GM19239 (cell line): ENCODE measurements around the gene PLEKHM2.
"Not testable (repeated sequence)": the region's sequence is repeated elsewhere in the genome, so short reads cannot be mapped to it uniquely, and the experiment has no call there.

Source experiments
- DNase-seq: peaks from one replicate; pipeline ENCODE4 v3.0.0; 2011; ENCODE audit warnings: low spot score; ENCODE audit not compliant: insufficient read length
- FAIRE-seq: peaks from 2 replicates; lab custom pipeline; 2011; peaks lifted over from hg19 to GRCh38; lab: Jason Lieb, UNC

PLEKHM2 gene, protein sequence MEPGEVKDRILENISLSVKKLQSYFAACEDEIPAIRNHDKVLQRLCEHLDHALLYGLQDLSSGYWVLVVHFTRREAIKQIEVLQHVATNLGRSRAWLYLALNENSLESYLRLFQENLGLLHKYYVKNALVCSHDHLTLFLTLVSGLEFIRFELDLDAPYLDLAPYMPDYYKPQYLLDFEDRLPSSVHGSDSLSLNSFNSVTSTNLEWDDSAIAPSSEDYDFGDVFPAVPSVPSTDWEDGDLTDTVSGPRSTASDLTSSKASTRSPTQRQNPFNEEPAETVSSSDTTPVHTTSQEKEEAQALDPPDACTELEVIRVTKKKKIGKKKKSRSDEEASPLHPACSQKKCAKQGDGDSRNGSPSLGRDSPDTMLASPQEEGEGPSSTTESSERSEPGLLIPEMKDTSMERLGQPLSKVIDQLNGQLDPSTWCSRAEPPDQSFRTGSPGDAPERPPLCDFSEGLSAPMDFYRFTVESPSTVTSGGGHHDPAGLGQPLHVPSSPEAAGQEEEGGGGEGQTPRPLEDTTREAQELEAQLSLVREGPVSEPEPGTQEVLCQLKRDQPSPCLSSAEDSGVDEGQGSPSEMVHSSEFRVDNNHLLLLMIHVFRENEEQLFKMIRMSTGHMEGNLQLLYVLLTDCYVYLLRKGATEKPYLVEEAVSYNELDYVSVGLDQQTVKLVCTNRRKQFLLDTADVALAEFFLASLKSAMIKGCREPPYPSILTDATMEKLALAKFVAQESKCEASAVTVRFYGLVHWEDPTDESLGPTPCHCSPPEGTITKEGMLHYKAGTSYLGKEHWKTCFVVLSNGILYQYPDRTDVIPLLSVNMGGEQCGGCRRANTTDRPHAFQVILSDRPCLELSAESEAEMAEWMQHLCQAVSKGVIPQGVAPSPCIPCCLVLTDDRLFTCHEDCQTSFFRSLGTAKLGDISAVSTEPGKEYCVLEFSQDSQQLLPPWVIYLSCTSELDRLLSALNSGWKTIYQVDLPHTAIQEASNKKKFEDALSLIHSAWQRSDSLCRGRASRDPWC

DNA sequence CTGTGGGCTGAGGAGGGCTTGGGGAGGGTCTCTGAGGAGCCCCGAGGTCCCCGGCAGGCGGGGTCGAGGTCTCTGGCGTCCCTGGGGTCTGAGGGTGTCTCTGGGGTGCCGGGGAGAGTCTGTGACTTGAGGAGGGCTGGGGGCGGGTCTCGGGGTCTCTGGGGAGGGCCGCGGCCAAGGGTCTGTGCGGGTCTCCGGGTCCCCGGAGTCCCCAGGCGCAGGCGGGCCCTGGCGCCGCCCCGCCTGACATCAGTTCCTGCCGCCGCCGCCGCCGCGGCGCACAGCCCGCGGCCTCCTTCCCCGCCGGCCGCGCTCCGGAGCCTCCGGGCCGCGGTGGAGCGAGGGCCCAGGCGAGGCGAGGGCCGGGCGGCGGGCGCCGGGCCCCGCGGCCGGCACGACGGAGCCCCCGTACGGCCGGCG is at the start of gene PLEKHM2:
PLEKHM2 (plus strand) TSS at position 279 of the 420 bp plus-strand sequence. CDS start 239 bp downstream, outside the sequence.
- FAIRE-seq = no peak
- peak; percentile 84 for DNase-seq

GRCh38 chr1:15636436-15636835 is 47.7 kb upstream of the PLEKHM2 start:
- no peak for FAIRE-seq
- DNase-seq = no peak

DNA sequence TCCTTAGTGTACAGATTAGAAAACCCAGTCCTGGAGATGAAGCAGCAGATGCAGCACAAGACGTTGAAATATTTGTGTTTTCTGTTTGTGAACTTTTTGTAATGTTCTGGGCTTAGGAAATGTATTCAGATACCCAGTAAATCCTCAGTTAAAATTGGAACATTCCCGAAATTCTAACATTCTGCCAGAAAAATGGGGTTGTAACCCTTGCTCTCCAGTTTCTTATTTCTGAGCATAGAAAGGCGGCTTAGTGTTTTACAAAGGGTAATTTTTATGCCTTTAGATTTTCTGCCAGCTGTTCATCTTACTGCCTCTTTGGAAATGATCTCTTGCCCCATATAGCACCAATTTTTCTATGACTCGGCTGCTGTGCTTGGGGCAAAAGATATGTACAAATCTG is 46.3 kb upstream of the PLEKHM2 start:
- DNase-seq (no peak), FAIRE-seq (no peak)

GRCh38 chr1:15639262-15639661 is 44.9 kb upstream of the PLEKHM2 start:
- no peak for FAIRE-seq
- DNase-seq = no peak

DNA sequence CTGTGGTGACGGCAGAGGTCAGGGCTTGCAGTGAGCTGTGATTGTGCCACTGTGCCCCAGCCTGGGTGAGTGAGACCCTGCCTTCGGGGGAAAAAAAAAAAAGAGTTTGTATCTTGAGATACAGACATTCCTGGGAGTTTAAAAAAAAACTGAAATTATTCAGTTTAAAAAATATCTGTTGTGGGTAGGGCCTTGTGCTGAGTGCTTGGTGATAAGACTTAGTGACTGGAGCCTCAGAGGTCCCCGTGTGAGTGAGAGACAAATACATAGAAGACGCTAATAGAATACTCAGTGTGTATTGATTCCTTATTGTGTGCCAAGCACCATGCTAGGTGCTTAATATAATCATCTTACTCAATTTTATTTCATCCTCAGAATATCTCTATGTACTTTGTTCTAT is 44.2 kb upstream of the PLEKHM2 start:
- no peak for DNase-seq
- no peak for FAIRE-seq

DNA sequence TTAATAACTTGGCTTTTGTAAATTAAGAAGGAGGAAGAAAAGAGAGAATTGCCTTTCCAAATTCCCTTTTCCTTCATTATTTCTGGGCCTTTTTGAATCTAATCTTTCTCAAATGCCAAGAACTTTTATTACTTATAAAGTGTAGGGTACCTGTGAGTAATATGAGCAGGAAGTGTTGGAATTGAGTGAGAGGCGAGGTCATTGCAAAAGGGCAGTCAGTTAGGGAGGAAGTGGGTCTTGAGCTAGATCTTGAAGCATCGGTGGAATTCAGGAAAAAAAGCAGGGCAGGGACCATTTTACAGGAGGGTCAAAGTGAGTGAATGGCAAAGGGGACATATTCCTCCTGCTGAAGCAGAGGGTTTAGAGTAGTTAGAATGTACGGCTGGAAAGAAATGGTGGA is 43.5 kb upstream of the PLEKHM2 start:
- DNase-seq (no peak), FAIRE-seq (no peak)

- no peak for FAIRE-seq
These were observed 34.2 kb upstream of the PLEKHM2 start for GRCh38 chr1:15649937-15650336.

GRCh38 chr1:15650433-15650832 is 33.7 kb upstream of the PLEKHM2 start:
- DNase-seq (no peak), FAIRE-seq (no peak)

More at GRCh38 chr1:15649937-15650336, 34.2 kb upstream of the PLEKHM2 start:
- DNase-seq = no peak

DNA sequence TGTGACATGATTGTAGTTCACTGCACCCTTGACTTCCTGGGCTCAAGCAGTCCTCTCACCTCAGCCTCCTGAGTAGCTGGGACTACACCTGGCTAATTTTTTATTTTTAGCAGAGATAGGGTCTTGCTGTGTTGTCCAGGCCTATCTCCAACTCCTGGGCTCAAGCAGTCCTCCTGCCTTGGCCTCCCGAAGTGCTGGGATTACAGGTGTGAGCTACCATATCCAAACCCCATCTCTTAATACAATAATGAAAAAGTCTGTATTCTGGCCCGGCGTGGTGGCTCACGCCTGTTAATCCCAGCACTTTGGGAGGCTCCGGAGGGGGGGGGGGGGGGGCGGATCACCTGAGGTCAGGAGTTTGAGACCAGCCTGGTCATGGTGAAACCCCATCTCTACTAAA is 32.0 kb upstream of the PLEKHM2 start:
- not testable (repeated sequence) for DNase-seq, FAIRE-seq

- no peak for DNase-seq
- FAIRE-seq = no peak
These were observed 29.9 kb upstream of the PLEKHM2 start for GRCh38 chr1:15654091-15654690.

- FAIRE-seq (no peak), DNase-seq (no peak)
These were observed 27.7 kb upstream of the PLEKHM2 start for GRCh38 chr1:15656464-15656863.

- FAIRE-seq (no peak), DNase-seq (no peak)
These were observed 27.1 kb upstream of the PLEKHM2 start for GRCh38 chr1:15657021-15657420.

GRCh38 chr1:15660151-15660550 is 24.0 kb upstream of the PLEKHM2 start:
- no peak for FAIRE-seq
- no peak for DNase-seq

DNA sequence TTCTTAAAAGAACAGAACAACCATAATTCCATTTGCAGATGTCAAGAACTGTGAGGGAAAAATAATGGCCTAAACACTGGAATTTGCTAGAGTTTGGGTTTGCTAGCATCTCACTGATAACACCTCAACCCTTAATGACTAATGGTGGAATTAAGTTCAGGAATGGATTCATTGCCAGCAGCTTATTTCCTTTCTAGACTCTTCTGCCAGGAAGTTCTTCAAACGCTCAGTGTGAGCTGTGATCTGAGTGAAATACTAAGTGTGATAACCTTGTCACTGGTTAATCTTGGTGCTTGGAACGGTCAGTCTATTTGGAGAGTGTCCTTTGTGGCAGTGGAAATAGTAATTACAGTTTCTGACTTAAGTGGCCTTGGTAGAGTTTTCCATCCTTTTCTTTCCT is 21.6 kb upstream of the PLEKHM2 start:
- FAIRE-seq (no peak), DNase-seq (no peak)

DNA sequence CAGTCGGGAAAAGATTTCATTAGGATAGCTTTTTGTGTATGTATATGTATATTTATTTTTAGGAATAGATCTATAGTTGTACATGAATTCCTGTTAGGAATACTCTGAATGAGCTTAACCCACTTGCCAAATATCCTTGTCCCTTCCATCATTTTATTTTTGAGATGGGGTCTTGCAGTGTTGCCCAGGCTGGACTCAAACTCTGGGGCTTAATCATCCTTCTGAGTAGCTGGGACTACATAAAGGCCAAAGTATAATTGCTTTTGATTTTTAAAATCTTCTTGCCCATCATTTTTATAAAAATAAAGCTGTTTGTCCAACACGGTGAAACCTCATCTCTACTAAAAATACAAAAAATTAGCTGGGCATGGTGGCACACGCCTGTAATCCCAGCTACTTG is 20.2 kb upstream of the PLEKHM2 start:
- FAIRE-seq = no peak
- DNase-seq = no peak

- DNase-seq (no peak), FAIRE-seq (no peak)
These were observed 16.8 kb upstream of the PLEKHM2 start for GRCh38 chr1:15667362-15667761.

DNA sequence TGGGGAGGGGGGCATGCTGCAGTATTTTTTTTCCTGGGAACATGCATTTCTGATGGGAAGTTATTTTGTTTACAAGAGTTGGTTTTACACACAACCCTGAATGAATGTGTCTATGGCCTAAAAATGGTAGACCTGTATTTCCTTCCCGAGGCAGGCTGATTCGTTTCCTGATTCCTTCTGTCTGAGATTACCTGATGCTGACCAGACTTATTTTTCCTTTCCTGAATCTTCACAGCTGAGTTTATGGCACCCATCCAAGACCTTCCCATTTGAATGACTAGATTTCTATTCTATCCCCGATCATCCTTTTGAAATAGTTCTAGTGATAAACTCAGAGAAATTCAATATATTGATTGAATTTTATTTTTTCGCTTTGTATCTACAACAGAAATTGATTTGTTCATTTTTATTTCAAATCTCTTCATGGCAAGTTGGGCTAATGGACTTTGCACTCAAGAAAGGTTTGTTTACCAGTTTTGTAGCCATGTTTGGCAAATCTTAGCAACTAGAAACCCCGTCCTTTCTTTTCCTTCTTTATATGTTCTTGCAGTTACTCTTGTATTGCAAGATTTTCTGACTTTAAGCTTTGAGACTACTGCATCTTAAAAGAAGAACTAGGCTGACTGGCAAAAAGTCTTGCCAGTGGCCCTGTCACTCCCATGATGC is 15.9 kb upstream of the PLEKHM2 start:
- DNase-seq = no peak

GRCh38 chr1:15669074-15669473 is 15.0 kb upstream of the PLEKHM2 start:
- DNase-seq = no peak
- FAIRE-seq = peak; percentile 4

More for the DNA sequence above, 15.9 kb upstream of the PLEKHM2 start:
- FAIRE-seq = peak; percentile 51

- no peak for DNase-seq
- no peak for FAIRE-seq
These were observed 14.3 kb upstream of the PLEKHM2 start for GRCh38 chr1:15669864-15670263.

DNA sequence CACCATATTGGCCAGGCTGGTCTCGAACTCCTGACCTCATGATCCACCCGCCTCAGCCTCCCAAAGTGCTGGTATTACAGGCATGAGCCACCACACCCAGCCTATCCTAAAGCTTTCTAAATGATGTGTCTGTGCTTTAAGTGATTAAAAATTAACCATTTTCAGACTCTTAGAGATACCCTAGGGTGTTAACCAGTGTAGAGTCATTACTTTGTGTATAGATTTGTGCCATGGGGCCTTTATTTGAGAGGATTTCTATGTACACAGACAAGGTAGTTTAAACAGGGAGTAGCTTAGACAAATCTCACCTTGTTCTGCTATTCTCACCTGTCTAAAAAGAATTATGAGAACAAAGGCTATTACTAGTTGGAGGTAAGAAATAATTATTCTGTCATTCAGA is 12.7 kb upstream of the PLEKHM2 start:
- no peak for DNase-seq
- no peak for FAIRE-seq
